Dermis microvascular lymphatic vessel endothelial cell (primary cell): Measurements from ENCODE around the gene MIEF1. TPM values are rescaled to one million over a fixed set of nuclear protein-coding genes. Genes with fewer than 3 reads are reported as not detected.

Experiments used
- DNase-seq, 2 donors: peaks; one replicate each; pipeline versions ENCODE4 v3.0.0 to v3.0.0-alpha.2; 2010; ENCODE audit warnings: low read depth in 2 of 2
- total RNA-seq: library from RNA; depleted of rRNA; stranded (reverse); fragments of >200 nt; gene quantifications from 2 replicates; pipeline ENCODE4 v1.2.1, GENCODE V29; 2014

Gene MIEF1
- total RNA-seq, 1 donor from 2014 or later: 11.8 TPM

DNA sequence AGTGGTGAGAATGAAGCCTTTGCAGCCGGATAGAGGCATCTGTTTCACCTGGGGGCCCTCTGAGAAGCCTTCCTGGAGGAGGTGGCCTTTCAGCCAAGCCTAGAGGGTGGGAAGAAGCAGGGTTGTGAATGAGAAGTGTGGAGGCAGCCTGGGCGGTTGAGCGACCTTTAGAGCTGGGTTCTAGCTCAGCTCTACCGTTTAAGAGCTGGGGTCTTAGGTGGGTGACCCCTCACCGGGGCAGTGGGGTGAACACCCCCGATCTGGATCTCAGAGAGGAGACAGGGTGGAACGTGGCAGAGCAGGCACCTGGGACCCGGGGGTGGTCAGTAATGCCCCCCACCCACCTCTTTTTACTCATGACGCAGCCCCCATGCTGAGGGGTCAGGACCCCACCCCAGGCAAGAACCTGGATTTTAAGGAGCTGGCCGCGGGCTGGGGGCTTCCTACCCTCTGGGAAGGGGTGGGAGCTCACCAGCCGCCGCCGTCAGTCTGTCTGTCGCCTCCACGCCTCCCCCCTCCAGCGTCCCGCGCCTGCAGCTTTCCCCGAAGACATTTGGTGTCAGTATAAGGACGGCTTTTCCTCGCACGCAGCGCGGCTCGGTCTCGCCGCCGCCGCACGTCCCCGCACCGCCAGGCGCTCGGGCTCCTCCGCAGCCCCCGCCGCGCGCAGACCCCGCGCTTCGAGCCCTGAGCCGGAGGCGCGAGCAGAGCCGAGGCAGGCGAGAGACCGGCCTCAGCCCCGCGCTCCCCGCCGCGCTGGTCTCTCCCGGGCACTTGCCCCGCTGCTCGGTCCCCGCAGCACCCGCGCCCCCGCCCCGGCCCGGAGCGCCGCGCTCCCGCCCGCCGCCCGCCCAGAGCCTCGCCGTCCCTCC is 55.1 kb downstream of the MIEF1 start:
- no peak for DNase-seq

DNA sequence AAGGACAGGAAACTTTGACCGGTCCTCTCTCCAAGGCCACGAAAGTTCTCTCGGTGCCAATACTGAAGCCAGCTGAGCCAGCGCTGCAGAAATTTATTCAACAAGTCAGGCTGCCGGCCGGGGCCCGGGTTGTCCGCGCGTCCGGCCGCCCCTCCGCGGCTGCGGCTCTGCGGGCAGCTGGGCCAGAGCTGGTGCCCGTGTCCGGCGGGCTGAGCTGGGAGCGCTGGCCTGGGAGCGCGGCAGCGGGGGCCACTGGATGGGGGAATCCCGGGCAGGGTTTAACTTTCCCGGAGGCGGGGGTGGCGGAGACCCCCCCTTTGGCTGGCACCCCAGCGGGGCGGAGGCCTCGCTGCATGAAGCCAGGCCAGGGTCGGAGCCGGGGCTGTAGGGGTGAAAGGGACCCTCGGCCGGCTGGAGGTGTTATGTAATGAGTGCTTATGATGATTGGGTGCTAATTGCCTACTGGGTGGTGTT is 56.2 kb downstream of the MIEF1 start:
- DNase-seq: no peak

DNA sequence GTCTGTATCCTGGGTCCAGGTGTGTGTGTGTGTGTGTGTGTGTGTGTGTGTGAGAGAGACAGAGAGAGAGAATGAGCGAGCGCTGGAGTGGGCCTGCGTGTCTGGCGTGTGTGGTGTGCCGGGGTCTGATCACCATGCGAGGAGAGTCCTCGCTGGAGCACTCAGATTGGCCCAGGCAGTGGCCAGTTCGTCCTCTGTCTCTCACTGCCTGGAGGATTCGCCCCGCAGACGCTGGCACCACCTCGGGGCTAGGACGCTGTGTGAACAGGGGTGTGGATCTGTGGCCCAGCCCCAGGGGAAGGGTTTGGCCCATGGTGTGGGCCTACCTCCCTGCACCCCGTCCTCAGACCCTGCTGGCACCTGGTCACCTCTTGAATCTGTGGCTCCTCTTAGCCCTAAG is 56.9 kb downstream of the MIEF1 start:
- DNase-seq: no peak

DNA sequence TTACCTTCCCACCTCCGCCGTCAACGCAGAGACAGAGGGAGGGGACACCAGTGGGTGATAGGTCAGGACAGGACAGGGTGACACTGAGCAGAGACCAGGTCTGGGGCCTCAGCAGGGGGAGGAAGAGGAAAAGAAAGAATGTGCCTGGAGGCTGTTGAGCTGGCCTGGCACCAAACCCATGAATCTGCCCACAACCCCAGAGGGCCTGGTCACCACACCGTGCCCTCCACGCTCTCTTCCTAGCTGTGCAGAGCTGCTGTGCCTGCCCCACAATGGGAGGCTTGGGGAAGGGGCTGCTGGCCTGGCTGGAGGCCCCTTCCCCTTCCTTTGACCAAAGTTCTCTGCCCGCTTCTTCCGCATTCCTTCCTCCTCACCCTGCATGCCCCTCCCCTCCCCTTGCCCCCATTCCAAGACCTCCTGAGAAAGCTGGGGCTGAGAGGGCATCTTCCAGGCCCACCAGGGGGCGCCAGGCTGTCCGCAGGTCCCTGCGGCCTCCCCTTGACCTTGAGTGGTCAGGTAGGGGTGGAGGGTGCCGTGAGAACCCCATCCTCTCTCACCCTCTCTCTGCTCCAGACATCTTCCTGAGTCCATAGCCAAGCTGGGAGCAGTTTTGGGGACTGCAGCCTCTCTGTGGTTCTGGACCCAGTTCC is 57.5 kb downstream of the MIEF1 start:
- no peak for DNase-seq

DNA sequence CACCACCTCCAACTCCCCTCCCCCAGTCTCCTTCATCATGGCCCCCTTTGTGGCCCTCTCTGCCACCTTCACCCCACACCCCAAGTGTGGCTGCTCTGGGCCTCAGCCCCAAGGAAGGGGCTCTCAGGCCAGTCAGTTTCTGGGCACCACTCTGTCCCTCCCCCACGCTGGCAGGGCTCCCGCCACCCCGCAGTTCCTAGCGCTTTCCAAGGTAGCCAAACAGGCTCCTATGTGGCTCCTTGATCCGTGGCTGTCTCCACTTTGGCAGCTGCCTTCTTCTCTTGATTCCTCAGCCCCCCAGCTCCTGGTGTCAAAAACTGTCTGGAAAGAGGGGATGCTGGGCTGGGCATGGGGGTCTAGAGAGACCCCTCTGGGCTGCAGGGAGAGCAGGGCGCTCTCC is 58.0 kb downstream of the MIEF1 start:
- DNase-seq: no peak

DNA sequence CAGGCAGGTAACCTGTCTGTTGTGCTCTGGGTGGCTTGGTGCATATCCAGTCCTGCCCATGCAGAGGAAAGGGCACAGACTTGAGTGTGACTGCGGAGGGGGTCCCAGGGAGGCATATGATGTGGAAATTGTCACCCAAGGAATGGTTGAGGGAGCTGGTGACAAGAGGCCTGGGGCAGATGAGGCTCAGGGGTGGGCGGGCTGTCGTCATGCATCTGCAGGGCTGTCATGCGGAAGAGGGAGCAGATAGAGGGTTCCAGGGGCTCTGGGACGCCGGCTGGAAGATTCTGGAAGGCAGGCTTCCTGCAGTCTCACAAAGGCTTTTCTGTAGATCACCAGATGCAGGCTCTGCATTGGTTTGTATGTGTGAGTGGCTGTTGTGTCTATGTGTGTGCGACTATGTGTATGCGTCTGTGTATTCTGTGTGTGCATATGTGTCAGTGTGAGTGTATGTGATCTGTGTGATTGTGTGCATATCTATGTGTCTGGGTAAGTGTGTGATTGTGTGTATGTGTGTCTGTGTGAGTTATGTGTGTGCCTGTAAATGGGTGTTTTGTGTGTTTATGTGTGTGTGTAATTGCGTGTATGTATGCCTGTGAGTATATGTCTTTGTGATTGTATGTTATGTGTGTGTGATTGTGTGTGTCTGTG is 60.9 kb downstream of the MIEF1 start:
- DNase-seq: no peak

DNA sequence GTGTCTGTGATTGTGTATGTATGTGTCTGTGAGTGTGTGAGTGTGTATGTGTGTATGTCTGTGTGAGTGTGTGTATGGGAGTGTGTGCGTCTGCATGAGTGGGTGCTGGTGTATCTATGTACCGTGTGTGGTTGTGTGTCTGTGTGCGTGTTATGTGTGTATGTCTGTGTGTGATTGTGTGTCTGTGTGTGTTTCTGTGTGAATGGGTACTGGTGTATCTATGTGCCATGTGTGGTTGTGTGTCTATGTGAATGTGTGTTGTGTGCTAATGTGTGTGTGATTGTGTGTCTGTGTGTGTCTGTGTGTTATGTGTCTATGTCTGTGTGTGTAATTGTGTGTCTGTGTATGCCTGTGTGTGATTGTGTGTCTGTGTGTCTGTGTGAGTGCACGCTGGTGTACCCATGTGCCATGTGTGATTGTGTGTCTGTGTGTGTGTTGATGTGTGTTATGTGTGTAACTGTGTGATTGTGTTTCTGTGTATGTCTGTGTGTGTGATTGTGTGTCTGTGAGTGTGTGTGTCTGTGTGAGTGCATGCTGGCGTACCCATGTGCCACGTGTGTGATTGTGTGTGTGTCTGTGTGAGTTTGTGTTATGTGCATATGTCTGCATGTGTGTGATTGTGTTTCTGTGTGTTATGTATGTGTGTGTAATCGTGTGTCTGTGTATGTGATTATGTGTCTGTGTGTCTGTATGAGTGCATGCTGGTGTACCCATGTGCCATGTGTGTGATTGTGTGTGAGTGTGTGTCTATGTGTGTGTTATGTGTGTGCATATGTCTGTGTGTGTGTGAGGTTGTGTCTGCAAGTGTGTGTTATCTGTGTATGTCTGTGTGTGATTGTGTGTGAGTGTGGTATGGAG is 61.7 kb downstream of the MIEF1 start:
- no peak for DNase-seq

DNA sequence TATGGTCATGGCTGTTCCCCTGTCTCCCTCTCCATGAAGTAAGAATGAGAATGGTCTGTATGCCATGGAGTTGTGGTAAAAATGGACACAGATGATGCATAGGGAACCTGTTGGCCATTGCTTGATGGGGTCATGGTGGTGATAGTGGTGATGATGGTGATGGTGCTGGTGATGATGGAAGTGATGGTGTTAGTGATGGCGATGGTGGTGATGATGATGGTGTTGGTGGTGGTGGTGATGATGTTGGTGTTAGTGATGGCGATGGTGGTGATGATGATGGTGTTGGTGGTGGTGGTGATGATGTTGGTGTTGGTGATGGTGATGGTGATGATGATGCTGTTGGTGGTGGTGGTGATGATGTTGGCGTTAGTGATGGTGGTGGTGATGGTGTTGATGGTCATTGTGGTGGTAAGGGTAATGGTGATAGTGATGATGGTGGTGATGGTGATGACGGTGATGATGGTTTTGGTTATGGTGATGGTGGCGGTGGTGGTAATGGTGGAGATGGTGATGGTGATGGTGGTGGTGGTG is 63.4 kb downstream of the MIEF1 start:
- DNase-seq: no peak

DNA sequence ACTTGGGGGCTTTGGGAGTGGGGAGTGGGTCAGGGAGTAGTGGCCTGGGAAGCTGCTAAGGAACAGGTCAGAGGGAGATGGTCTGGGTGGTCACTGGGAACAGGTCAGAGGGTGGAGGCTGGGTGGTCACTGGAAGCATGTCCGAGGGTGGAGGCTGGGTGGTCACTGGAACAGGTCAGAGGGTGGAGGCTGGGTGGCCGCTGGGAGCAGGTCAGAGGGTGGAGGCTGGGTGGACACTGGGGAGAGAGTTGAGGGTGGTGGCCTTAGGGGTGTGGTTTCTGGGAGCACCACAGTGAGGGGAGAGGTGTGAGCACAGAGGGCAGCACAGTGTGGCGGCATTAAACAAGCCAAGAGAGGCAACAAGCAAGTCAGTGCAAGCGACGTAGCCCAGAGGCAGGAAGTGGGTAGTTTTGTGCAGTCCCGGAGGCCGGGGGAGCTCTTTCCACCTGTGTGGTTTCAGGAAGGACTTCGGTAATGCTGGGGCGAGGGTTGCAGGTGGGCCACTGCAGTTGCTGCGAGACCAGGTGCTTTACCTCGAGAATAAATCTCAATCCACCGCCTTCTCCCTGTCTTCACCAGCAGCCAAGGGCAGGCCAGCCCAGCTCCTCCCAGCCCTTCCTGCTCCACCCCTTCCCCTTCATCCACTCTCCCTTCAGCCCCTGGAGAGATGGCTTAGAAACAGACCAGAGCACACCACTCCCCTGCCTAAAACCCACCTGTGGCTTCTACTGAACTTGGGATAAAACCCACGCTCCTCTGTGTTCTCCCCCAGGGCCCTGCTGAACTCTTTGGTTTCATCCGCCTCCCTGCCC is 65.3 kb downstream of the MIEF1 start:
- no peak for DNase-seq

Other genes with a start within 250 kb of the MIEF1 start
- gene RPL3, start 182.7 kb upstream of the MIEF1 start, total RNA-seq: 2,576 and 3,971 TPM in 2 replicates
- 0.39 and 0.89 TPM in 2 replicates for gene SYNGR1, start 152.3 kb upstream of the MIEF1 start, total RNA-seq
- gene TAB1, start 102.5 kb upstream of the MIEF1 start, total RNA-seq: 10.7 and 11.4 TPM in 2 replicates
- not detected in 2 replicates for gene MGAT3, start 45.3 kb upstream of the MIEF1 start, total RNA-seq
- 125 and 177 TPM in 2 replicates for gene ATF4, start 18.3 kb downstream of the MIEF1 start, total RNA-seq
- gene RPS19BP1, start 30.5 kb downstream of the MIEF1 start, total RNA-seq: 41.6 and 51.3 TPM in 2 replicates
- gene CACNA1I, start 68.5 kb downstream of the MIEF1 start, total RNA-seq: not detected in 2 replicates